Suprapubic skin (tissue), 4 donors: ENCODE data around the gene LYRM4. TPM values are rescaled to one million over a fixed set of nuclear protein-coding genes. Genes with fewer than 3 reads are reported as not detected.

ENCODE experiments used
- DNase-seq, 2 donors: peaks; one replicate each; pipeline ENCODE4 v3.0.0-alpha.2; 2019; ENCODE audit warnings: low spot score in 2 of 2
- H3K27ac ChIP-seq: fragments of 200-600 bp; sonication (generic); one replicate; pipeline ENCODE4 v1.5.1; 2019
- H3K27me3 ChIP-seq: fragments of 200-600 bp; sonication (generic); one replicate; pipeline ENCODE4 v1.5.1; 2019
- H3K36me3 ChIP-seq: fragments of 200-600 bp; sonication (generic); one replicate; pipeline ENCODE4 v1.5.1; 2019
- H3K4me1 ChIP-seq: fragments of 200-600 bp; sonication (generic); one replicate; pipeline ENCODE4 v1.5.1; 2019
- H3K4me3 ChIP-seq: fragments of 200-600 bp; sonication (generic); one replicate; pipeline ENCODE4 v1.5.1; 2019; ENCODE audit warnings: mild to moderate bottlenecking
- H3K9me3 ChIP-seq: fragments of 200-600 bp; sonication (generic); one replicate; pipeline ENCODE4 v1.5.1; 2019
- EP300 ChIP-seq: sonication (generic); formaldehyde crosslinking; IDR thresholded peaks from one replicate; pipeline ENCODE4 v1.6.1; 2017; ENCODE audit warnings: antibody characterized with exemption
- POLR2A ChIP-seq, 2 donors: fragments of 450-650 bp; IDR thresholded peaks; one replicate each; pipeline ENCODE4 v1.6.1; 2017; ENCODE audit warnings: antibody characterized with exemption in 2 of 2, mild to moderate bottlenecking in 2 of 2, moderate library complexity in 2 of 2
- POLR2AphosphoS5 ChIP-seq, 3 donors: sonication (generic); formaldehyde crosslinking; IDR thresholded peaks; one replicate each; pipeline ENCODE4 v1.6.1; 2017; ENCODE audit warnings: antibody characterized with exemption in 3 of 3
- WGBS: methylation state at CpG from one replicate; pipeline ENCODE4 v1.1.5; 2018; 5-methylcytosine and 5-hydroxymethylcytosine counted together
- total RNA-seq, 4 donors: library from RNA; depleted of rRNA; stranded (reverse); fragments of >200 nt; gene quantifications; one replicate each; pipeline ENCODE4 v1.1.0, GENCODE V29; 2016
- TF ChIP-seq, protein P1 (sequence below), 2 donors: fragments of 200-600 bp in 1 of 2; fragments of 450-650 bp in 1 of 2; sonication (generic) in 1 of 2; IDR thresholded peaks; one replicate each; pipeline ENCODE4 v1.5.1; 2016 to 2019; ENCODE audit warnings: antibody characterized with exemption in 2 of 2, mild to moderate bottlenecking in 1 of 2, moderate library complexity in 1 of 2

The LYRM4 gene
- total RNA-seq, 4 donors from 2014 or later = 16.1 to 37.5 (median 19.6) TPM

DNA sequence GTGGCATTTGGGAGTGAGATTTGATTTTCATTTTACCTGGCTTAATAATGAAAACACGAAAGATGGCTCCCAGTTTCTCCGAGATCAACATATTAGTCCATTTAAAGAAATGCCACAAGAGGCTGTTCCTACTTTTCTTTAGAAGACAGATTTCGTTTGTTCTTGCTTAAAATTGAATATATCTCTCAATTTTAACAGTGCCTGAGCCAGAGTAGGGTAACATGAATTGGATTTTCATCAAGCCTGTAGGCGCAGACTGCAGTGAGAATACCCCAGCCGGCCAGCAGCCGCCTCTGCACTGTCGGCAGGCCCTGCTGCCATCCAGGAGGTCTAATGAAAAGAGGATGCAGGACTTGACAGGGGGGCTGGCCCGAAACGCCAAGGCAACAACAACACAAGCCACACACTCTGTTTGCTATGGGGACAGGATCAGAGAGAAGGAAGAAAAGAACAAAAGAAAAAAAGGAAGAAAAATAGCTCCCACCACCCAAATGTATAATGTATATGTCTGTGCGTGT lies 103.1 kb downstream of the LYRM4 start:
- Histone ChIP-seq H3K27ac (no peak overlapping the region), H3K36me3 (no peaks in the 10 kb centered on the region), H3K27me3 (no peaks in the 10 kb centered on the region), H3K4me1 (peaks cover under 1% of the 10 kb centered on the region), H3K9me3 (no peaks in the 10 kb centered on the region), H3K4me3 (no peak overlapping the region)
- DNase-seq = no peak
- WGBS = 87% methylated on average over 10 of the region's 10 CpGs
- TF ChIP-seq EP300 = no peak
- TF ChIP-seq POLR2AphosphoS5 (IDR thresholded peaks at IDR 0.05) = no peak
- TF ChIP-seq, protein P1, sequence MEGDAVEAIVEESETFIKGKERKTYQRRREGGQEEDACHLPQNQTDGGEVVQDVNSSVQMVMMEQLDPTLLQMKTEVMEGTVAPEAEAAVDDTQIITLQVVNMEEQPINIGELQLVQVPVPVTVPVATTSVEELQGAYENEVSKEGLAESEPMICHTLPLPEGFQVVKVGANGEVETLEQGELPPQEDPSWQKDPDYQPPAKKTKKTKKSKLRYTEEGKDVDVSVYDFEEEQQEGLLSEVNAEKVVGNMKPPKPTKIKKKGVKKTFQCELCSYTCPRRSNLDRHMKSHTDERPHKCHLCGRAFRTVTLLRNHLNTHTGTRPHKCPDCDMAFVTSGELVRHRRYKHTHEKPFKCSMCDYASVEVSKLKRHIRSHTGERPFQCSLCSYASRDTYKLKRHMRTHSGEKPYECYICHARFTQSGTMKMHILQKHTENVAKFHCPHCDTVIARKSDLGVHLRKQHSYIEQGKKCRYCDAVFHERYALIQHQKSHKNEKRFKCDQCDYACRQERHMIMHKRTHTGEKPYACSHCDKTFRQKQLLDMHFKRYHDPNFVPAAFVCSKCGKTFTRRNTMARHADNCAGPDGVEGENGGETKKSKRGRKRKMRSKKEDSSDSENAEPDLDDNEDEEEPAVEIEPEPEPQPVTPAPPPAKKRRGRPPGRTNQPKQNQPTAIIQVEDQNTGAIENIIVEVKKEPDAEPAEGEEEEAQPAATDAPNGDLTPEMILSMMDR (IDR thresholded peaks at IDR 0.05) = no peak
- TF ChIP-seq POLR2A (IDR thresholded peaks at IDR 0.05) = no peak

DNA sequence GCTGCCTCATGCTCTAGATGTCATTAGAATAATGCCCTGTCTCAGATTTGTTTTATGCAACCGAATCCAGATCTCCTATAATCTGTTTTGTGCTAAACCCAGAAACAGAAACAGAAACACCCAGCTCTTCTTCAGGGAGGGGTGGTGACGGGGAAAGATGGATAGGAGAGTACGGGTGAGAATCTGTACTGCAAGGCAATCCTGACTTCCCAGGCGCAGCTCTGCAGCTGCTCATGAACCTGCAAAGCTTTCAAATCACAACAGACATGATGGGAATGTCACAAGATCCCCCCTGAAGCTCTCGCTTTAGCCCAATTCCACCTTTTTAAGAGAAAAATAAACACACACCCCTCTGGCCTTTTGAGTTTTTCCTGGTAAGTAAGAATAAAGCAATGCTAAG lies 104.1 kb downstream of the LYRM4 start:
- Histone ChIP-seq H3K36me3 (no peaks in the 10 kb centered on the region), H3K27ac (no peak overlapping the region), H3K4me1 (peaks cover 6% of the 10 kb centered on the region), H3K4me3 (no peak overlapping the region), H3K9me3 (no peaks in the 10 kb centered on the region), H3K27me3 (no peaks in the 10 kb centered on the region)
- WGBS = 81% methylated on average over 5 of the region's 5 CpGs
- DNase-seq = no peak
- no peak for TF ChIP-seq EP300
- TF ChIP-seq POLR2AphosphoS5 (IDR thresholded peaks at IDR 0.05) = no peak
- TF ChIP-seq POLR2A (IDR thresholded peaks at IDR 0.05) = no peak
- TF ChIP-seq, protein P1 (IDR thresholded peaks at IDR 0.05) = no peak

DNA sequence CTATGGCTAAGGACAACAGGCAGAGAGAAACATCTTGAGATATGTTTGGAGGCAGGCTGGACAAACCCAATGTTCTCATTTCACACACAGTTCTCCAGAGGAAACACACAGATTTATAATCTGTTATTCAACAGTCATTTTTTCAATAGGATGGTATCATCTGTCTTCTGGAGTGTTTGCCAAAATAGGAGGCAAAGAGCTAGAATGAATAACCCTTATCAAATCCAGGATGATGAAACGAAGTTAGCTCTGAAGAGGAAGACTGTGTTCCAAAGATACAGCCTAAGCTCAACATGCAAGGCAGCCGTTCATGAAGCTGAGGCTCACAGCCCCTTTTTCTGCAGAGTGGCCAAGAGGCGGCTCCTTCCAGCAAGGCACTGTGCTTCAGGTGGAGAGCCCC lies 104.8 kb downstream of the LYRM4 start:
- no peak overlapping the region for H3K27ac ChIP-seq
- WGBS = 75% methylated on average over 3 of the region's 3 CpGs
- no peak overlapping the region for H3K4me3 ChIP-seq
- no peak for DNase-seq
- H3K4me1 ChIP-seq = peaks cover 12% of the 10 kb centered on the region
- H3K27me3 ChIP-seq = no peaks in the 10 kb centered on the region
- no peaks in the 10 kb centered on the region for H3K9me3 ChIP-seq
- TF ChIP-seq EP300 = no peak
- TF ChIP-seq, protein P1 (IDR thresholded peaks at IDR 0.05) = no peak
- no peak for TF ChIP-seq POLR2AphosphoS5 (IDR thresholded peaks at IDR 0.05)
- no peak for TF ChIP-seq POLR2A (IDR thresholded peaks at IDR 0.05)
- H3K36me3 ChIP-seq = no peaks in the 10 kb centered on the region

DNA sequence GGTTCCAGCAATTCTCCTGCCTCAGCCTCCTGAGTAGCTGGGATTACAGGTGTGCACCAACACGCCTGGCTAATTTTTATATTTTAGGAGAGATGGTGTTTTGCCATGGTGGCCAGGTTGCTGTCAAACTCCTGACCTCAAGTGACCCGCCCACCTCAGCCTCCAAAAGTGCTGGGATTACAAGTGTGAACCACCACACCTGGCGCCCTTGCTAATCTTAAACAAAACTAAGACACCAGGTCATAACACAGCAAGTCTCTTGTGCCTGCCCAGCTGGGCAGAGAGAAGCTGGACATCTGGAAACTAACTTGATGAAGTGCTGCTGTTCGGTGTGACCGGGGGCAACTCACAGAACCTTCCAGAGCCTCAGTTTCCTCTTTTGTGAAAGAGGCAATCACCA lies 107.6 kb downstream of the LYRM4 start:
- WGBS = 94% methylated on average over 4 of the region's 5 CpGs
- no peaks in the 10 kb centered on the region for H3K27me3 ChIP-seq
- TF ChIP-seq EP300 = no peak
- TF ChIP-seq, protein P1 (IDR thresholded peaks at IDR 0.05) = no peak
- no peak for TF ChIP-seq POLR2A (IDR thresholded peaks at IDR 0.05)
- TF ChIP-seq POLR2AphosphoS5 (IDR thresholded peaks at IDR 0.05) = no peak
- H3K36me3 ChIP-seq = no peaks in the 10 kb centered on the region
- H3K4me1 ChIP-seq = peaks cover 12% of the 10 kb centered on the region
- H3K4me3 ChIP-seq = no peak overlapping the region
- DNase-seq = no peak
- no peak overlapping the region for H3K27ac ChIP-seq
- H3K9me3 ChIP-seq = no peaks in the 10 kb centered on the region

DNA sequence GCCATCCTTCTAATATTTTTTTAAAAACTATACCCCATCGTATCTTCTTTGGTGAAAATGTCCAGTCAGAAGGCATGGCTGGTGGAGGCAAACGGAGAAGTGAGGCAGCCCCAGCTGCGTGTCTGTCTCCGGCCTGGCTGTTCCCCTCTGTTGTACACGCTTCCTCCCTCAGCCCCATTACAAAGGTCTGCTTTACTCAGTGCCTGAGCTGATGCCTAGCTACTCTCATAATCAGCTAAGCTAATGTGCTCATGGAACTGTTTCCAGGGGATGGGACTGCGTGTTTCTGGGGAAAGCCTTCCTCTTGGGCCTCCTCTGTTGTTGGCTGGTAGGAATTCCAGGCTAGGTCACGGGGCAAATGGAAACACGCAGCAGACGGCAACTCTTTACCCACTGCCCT lies 108.3 kb downstream of the LYRM4 start:
- H3K9me3 ChIP-seq = no peaks in the 10 kb centered on the region
- no peak for DNase-seq
- no peak overlapping the region for H3K27ac ChIP-seq
- H3K4me3 ChIP-seq = no peak overlapping the region
- TF ChIP-seq, protein P1 (IDR thresholded peaks at IDR 0.05) = no peak
- no peak for TF ChIP-seq POLR2AphosphoS5 (IDR thresholded peaks at IDR 0.05)
- TF ChIP-seq POLR2A (IDR thresholded peaks at IDR 0.05) = no peak
- no peak for TF ChIP-seq EP300
- H3K36me3 ChIP-seq = no peaks in the 10 kb centered on the region
- H3K27me3 ChIP-seq = no peaks in the 10 kb centered on the region
- WGBS = 64% methylated on average over 9 of the region's 9 CpGs
- peaks cover 12% of the 10 kb centered on the region for H3K4me1 ChIP-seq
